CD4-positive, CD25-positive, alpha-beta regulatory T cell (primary cell): ENCODE measurements around the gene FZD10. TPM values are rescaled to one million over a fixed set of nuclear protein-coding genes. Genes with fewer than 3 reads are reported as not detected.

ENCODE experiments used
- ATAC-seq, 2 donors: fragments of 150-1000 bp; cut with Tn5 transposase; one replicate each; pipeline ENCODE4 v1.10.0; 2021; ENCODE audit warnings: low read depth in 2 of 2, moderate number of reproducible peaks in 2 of 2, moderate library complexity in 1 of 2
- DNase-seq, 3 donors: peaks; one replicate each; pipeline versions ENCODE4 v3.0.0 to v3.0.0-alpha.2; 2012 to 2022; ENCODE audit warnings: mixed read lengths in 1 of 3
- H3K27ac ChIP-seq: one replicate; pipeline ENCODE4 v1.7.0; 2013; ENCODE audit warnings: mild to moderate bottlenecking, low read length; ENCODE audit not compliant: insufficient read depth, poor library complexity, severe bottlenecking
- H3K27me3 ChIP-seq: one replicate; pipeline ENCODE4 v1.7.0; 2013; ENCODE audit warnings: low read length; ENCODE audit not compliant: control insufficient read depth, insufficient read depth
- H3K36me3 ChIP-seq: one replicate; pipeline ENCODE4 v1.7.0; 2013; ENCODE audit warnings: mild to moderate bottlenecking, low read length, moderate library complexity; ENCODE audit not compliant: control insufficient read depth, insufficient read depth
- H3K4me1 ChIP-seq: 2 replicates; pipeline ENCODE4 v1.7.0; 2013; ENCODE audit warnings: mild to moderate bottlenecking, low read length; ENCODE audit not compliant: insufficient read depth, control insufficient read depth, poor library complexity, severe bottlenecking
- H3K4me3 ChIP-seq: one replicate; pipeline ENCODE4 v1.7.0; 2013; ENCODE audit warnings: low read depth, mild to moderate bottlenecking, low read length, moderate library complexity
- H3K9me3 ChIP-seq, 2 experiments: 1 replicate in 1 of 2; 2 replicates in 1 of 2; pipeline ENCODE4 v1.7.0; 2013; ENCODE audit warnings: low read length in 2 of 2, mild to moderate bottlenecking in 1 of 2, moderate library complexity in 1 of 2; ENCODE audit not compliant: control insufficient read depth in 2 of 2
- H3K27ac Mint-ChIP-seq, 3 donors: one replicate each; pipeline ENCODE4 v1.8.0; 2020 to 2022; ENCODE audit warnings: mild to moderate bottlenecking in 3 of 3, mixed read lengths in 3 of 3, moderate library complexity in 2 of 3
- H3K27me3 Mint-ChIP-seq: one replicate; pipeline ENCODE4 v1.8.0; 2022; ENCODE audit warnings: mild to moderate bottlenecking, mixed read lengths
- H3K36me3 Mint-ChIP-seq: one replicate; pipeline ENCODE4 v1.8.0; 2020; ENCODE audit warnings: mixed read lengths
- H3K4me1 Mint-ChIP-seq, 4 donors: one replicate each; pipeline ENCODE4 v1.8.0; 2020 to 2022; ENCODE audit warnings: mixed read lengths in 4 of 4, mild to moderate bottlenecking in 1 of 4
- H3K4me3 Mint-ChIP-seq, 4 donors: one replicate each; pipeline ENCODE4 v1.8.0; 2020 to 2022; ENCODE audit warnings: mild to moderate bottlenecking in 4 of 4, mixed read lengths in 4 of 4, moderate library complexity in 3 of 4
- H3K9me3 Mint-ChIP-seq, 7 donors: one replicate each; pipeline ENCODE4 v1.8.0; 2020 to 2022; ENCODE audit warnings: mixed read lengths in 7 of 7, mild to moderate bottlenecking in 3 of 7, moderate library complexity in 2 of 7
- polyA plus RNA-seq, 4 donors: library from polyadenylated mRNA; unstranded; fragments of 300-500 nt; fragmentation: Illumina TruSeq; gene quantifications; one replicate each; pipeline ENCODE4 v1.2.3, GENCODE V29; 2021
- total RNA-seq: library from RNA; stranded (reverse); gene quantifications from one replicate; pipeline ENCODE4 v1.2.3, GENCODE V29; 2022

Gene FZD10
- total and polyA plus RNA-seq, 5 donors from 2014 or later = not detected

- no peak overlapping the region for H3K27ac Mint-ChIP-seq
- H3K36me3 ChIP-seq = no peaks in the 10 kb centered on the region
- no peaks in the 10 kb centered on the region for H3K36me3 Mint-ChIP-seq
- no peak overlapping the region for H3K27ac ChIP-seq
- no peaks in the 10 kb centered on the region for H3K27me3 ChIP-seq
- no peak overlapping the region for H3K4me3 ChIP-seq
- peaks cover 0 to 14% (median 3%) of the 10 kb centered on the region in 7 donors for H3K9me3 Mint-ChIP-seq
- no peak overlapping the region for H3K4me3 Mint-ChIP-seq
- DNase-seq = no peak
- H3K9me3 ChIP-seq = peaks cover 0 to 3% of the 10 kb centered on the region in 2 experiments
- ATAC-seq = no peak
- no peaks in the 10 kb centered on the region for H3K4me1 Mint-ChIP-seq
- H3K4me1 ChIP-seq = no peaks in the 10 kb centered on the region
- H3K27me3 Mint-ChIP-seq = peaks cover 4% of the 10 kb centered on the region
These were observed 16.9 kb downstream of the FZD10 start for GRCh38 chr12:130179191-130179590.

- Histone ChIP-seq H3K27ac (no peak overlapping the region), H3K27me3 (no peaks in the 10 kb centered on the region), H3K4me1 (no peaks in the 10 kb centered on the region), H3K36me3 (no peaks in the 10 kb centered on the region), H3K4me3 (no peak overlapping the region), H3K9me3 (peaks cover 0 to 3% of the 10 kb centered on the region in 2 experiments)
- no peak for DNase-seq
- Mint-ChIP-seq H3K27me3 (peaks cover 4% of the 10 kb centered on the region), H3K36me3 (no peaks in the 10 kb centered on the region), H3K4me1 (no peaks in the 10 kb centered on the region), H3K9me3 (peaks cover 0 to 14% (median 3%) of the 10 kb centered on the region in 7 donors), H3K27ac (no peak overlapping the region), H3K4me3 (no peak overlapping the region)
- no peak for ATAC-seq
These were observed 17.4 kb downstream of the FZD10 start for GRCh38 chr12:130179621-130180020.

- H3K4me1 Mint-ChIP-seq = no peaks in the 10 kb centered on the region
- no peaks in the 10 kb centered on the region for H3K36me3 Mint-ChIP-seq
- H3K4me3 Mint-ChIP-seq = no peak overlapping the region
- Histone ChIP-seq H3K36me3 (no peaks in the 10 kb centered on the region), H3K4me3 (no peak overlapping the region), H3K27me3 (no peaks in the 10 kb centered on the region), H3K4me1 (no peaks in the 10 kb centered on the region), H3K27ac (no peak overlapping the region), H3K9me3 (peaks cover 0 to 3% of the 10 kb centered on the region in 2 experiments)
- ATAC-seq (no peak), DNase-seq (no peak)
- peaks cover 0 to 14% (median 3%) of the 10 kb centered on the region in 7 donors for H3K9me3 Mint-ChIP-seq
- H3K27ac Mint-ChIP-seq = no peak overlapping the region
- peaks cover 4% of the 10 kb centered on the region for H3K27me3 Mint-ChIP-seq
These were observed 18.9 kb downstream of the FZD10 start for GRCh38 chr12:130181211-130181610.

- no peaks in the 10 kb centered on the region for H3K36me3 ChIP-seq
- no peaks in the 10 kb centered on the region for H3K27me3 Mint-ChIP-seq
- no peak for ATAC-seq
- H3K9me3 Mint-ChIP-seq = peaks cover 0 to 14% (median 3%) of the 10 kb centered on the region in 7 donors
- no peak overlapping the region for H3K4me3 Mint-ChIP-seq
- H3K36me3 Mint-ChIP-seq = no peaks in the 10 kb centered on the region
- no peak for DNase-seq
- no peak overlapping the region for H3K4me3 ChIP-seq
- H3K4me1 Mint-ChIP-seq = no peaks in the 10 kb centered on the region
- H3K9me3 ChIP-seq = peaks cover 0 to 3% of the 10 kb centered on the region in 2 experiments
- no peak overlapping the region for H3K27ac ChIP-seq
- no peak overlapping the region for H3K27ac Mint-ChIP-seq
- H3K4me1 ChIP-seq = no peaks in the 10 kb centered on the region
- no peaks in the 10 kb centered on the region for H3K27me3 ChIP-seq
These were observed 21.5 kb downstream of the FZD10 start for GRCh38 chr12:130183585-130184370.

GRCh38 chr12:130184404-130185090 is 22.3 kb downstream of the FZD10 start:
- no peaks in the 10 kb centered on the region for H3K27me3 ChIP-seq
- Mint-ChIP-seq H3K27ac (no peak overlapping the region), H3K9me3 (peaks cover 0 to 14% (median 3%) of the 10 kb centered on the region in 7 donors), H3K4me3 (no peak overlapping the region), H3K4me1 (no peaks in the 10 kb centered on the region), H3K36me3 (no peaks in the 10 kb centered on the region), H3K27me3 (no peaks in the 10 kb centered on the region)
- DNase-seq (no peak), ATAC-seq (no peak)
- no peaks in the 10 kb centered on the region for H3K36me3 ChIP-seq
- no peak overlapping the region for H3K27ac ChIP-seq
- H3K9me3 ChIP-seq = peaks cover 0 to 3% of the 10 kb centered on the region in 2 experiments
- H3K4me3 ChIP-seq = no peak overlapping the region
- H3K4me1 ChIP-seq = no peaks in the 10 kb centered on the region

GRCh38 chr12:130185455-130186391 is 23.5 kb downstream of the FZD10 start:
- Mint-ChIP-seq H3K27me3 (peaks cover 4% of the 10 kb centered on the region), H3K9me3 (peaks cover 0 to 14% (median 1%) of the 10 kb centered on the region in 7 donors), H3K27ac (no peak overlapping the region), H3K4me3 (no peak overlapping the region), H3K4me1 (no peaks in the 10 kb centered on the region), H3K36me3 (no peaks in the 10 kb centered on the region)
- Histone ChIP-seq H3K27ac (no peak overlapping the region), H3K4me3 (no peak overlapping the region), H3K27me3 (no peaks in the 10 kb centered on the region), H3K4me1 (no peaks in the 10 kb centered on the region), H3K36me3 (no peaks in the 10 kb centered on the region), H3K9me3 (peaks cover 0 to 3% of the 10 kb centered on the region in 2 experiments)
- ATAC-seq (no peak), DNase-seq (no peak)

GRCh38 chr12:130186651-130187268 is 24.5 kb downstream of the FZD10 start:
- H3K27ac ChIP-seq = no peak overlapping the region
- Mint-ChIP-seq H3K27me3 (peaks cover 4% of the 10 kb centered on the region), H3K9me3 (peaks cover 0 to 15% (median 4%) of the 10 kb centered on the region in 7 donors), H3K36me3 (no peaks in the 10 kb centered on the region), H3K4me3 (no peak overlapping the region), H3K4me1 (no peaks in the 10 kb centered on the region), H3K27ac (no peak overlapping the region)
- ATAC-seq (no peak), DNase-seq (no peak)
- H3K9me3 ChIP-seq = peaks cover 0 to 2% of the 10 kb centered on the region in 2 experiments
- H3K4me1 ChIP-seq = no peaks in the 10 kb centered on the region
- H3K4me3 ChIP-seq = no peak overlapping the region
- H3K36me3 ChIP-seq = no peaks in the 10 kb centered on the region
- no peaks in the 10 kb centered on the region for H3K27me3 ChIP-seq
